Endodermal cell (in vitro differentiated cells): Measurements from ENCODE around the gene NDUFS6. TPM values are rescaled to one million over a fixed set of nuclear protein-coding genes. Genes with fewer than 3 reads are reported as not detected.

Experiments used
- DNase-seq: peaks from one replicate; pipeline ENCODE4 v3.0.0-alpha.2; 2017
- H3K27ac ChIP-seq: 2 replicates; pipeline ENCODE4 v1.5.1; 2013; ENCODE audit warnings: mild to moderate bottlenecking, low read depth, low read length, moderate library complexity
- H3K27me3 ChIP-seq: 2 replicates; pipeline ENCODE4 v1.6.1; 2013; ENCODE audit warnings: mild to moderate bottlenecking, low read length, moderate library complexity; ENCODE audit not compliant: insufficient read depth, control insufficient read depth, poor library complexity, severe bottlenecking
- H3K36me3 ChIP-seq: 2 replicates; pipeline ENCODE4 v1.7.0; 2013; ENCODE audit warnings: mild to moderate bottlenecking, low read length, moderate library complexity; ENCODE audit not compliant: control insufficient read depth, insufficient read depth
- H3K4me1 ChIP-seq: one replicate; pipeline ENCODE4 v1.7.0; 2013; ENCODE audit warnings: low read length; ENCODE audit not compliant: control insufficient read depth, insufficient read depth
- H3K4me3 ChIP-seq: 2 replicates; pipeline ENCODE4 v1.5.1; 2013; ENCODE audit warnings: mild to moderate bottlenecking, low read length, moderate library complexity
- H3K9ac ChIP-seq: 2 replicates; pipeline ENCODE4 v1.6.1; 2013; ENCODE audit warnings: mild to moderate bottlenecking, low read length, moderate library complexity; ENCODE audit not compliant: poor library complexity, severe bottlenecking; ENCODE audit errors: extremely low read depth
- H3K9me3 ChIP-seq: 2 replicates; pipeline ENCODE4 v1.6.1; 2013; ENCODE audit warnings: mild to moderate bottlenecking, low read length, moderate library complexity; ENCODE audit not compliant: control insufficient read depth
- H3K27ac Mint-ChIP-seq: 2 replicates; pipeline ENCODE4 v1.8.0; 2020; ENCODE audit warnings: mixed read lengths
- H3K27me3 Mint-ChIP-seq: 2 replicates; pipeline ENCODE4 v1.8.0; 2021; ENCODE audit warnings: mild to moderate bottlenecking, mixed read lengths; ENCODE audit not compliant: insufficient read depth
- H3K36me3 Mint-ChIP-seq: 2 replicates; pipeline ENCODE4 v1.8.0; 2020; ENCODE audit warnings: low read depth, mixed read lengths
- H3K4me1 Mint-ChIP-seq: 2 replicates; pipeline ENCODE4 v1.8.0; 2020; ENCODE audit warnings: mixed read lengths
- H3K4me3 Mint-ChIP-seq: 2 replicates; pipeline ENCODE4 v1.8.0; 2020; ENCODE audit warnings: mild to moderate bottlenecking, moderate library complexity, mixed read lengths
- H3K9me3 Mint-ChIP-seq: 2 replicates; pipeline ENCODE4 v1.8.0; 2020; ENCODE audit warnings: mild to moderate bottlenecking, mixed read lengths
- WGBS, 2 experiments: methylation state at CpG; one replicate each; pipeline versions ENCODE4 v1.1.5 to v1.1.7; 2013; ENCODE audit warnings: missing lambda C conversion rate in 2 of 2, mixed read lengths in 1 of 2; ENCODE audit not compliant: insufficient coverage in 1 of 2, insufficient read length in 1 of 2; 5-methylcytosine and 5-hydroxymethylcytosine counted together
- total RNA-seq, 2 donors: library from RNA; stranded (reverse); fragmentation: NEBNext Ultra II Directional in 1 of 2; extraction: Animal tissue kit (Norgen Biotek cat#: 25700) in 1 of 2; gene quantifications; 2 replicates in 1 of 2; 3 replicates in 1 of 2; pipeline ENCODE4 v1.2.1, GENCODE V29; 2021
- TF ChIP-seq, protein P1 (sequence below): fragments of 200-600 bp; sonication (generic); conservative IDR thresholded peaks from 2 replicates; pipeline ENCODE4 v1.5.0; 2021; ENCODE audit warnings: antibody characterized with exemption, mild to moderate bottlenecking

Gene NDUFS6
- total RNA-seq, 2 donors from 2014 or later: 47.9 to 65.2 TPM

DNA sequence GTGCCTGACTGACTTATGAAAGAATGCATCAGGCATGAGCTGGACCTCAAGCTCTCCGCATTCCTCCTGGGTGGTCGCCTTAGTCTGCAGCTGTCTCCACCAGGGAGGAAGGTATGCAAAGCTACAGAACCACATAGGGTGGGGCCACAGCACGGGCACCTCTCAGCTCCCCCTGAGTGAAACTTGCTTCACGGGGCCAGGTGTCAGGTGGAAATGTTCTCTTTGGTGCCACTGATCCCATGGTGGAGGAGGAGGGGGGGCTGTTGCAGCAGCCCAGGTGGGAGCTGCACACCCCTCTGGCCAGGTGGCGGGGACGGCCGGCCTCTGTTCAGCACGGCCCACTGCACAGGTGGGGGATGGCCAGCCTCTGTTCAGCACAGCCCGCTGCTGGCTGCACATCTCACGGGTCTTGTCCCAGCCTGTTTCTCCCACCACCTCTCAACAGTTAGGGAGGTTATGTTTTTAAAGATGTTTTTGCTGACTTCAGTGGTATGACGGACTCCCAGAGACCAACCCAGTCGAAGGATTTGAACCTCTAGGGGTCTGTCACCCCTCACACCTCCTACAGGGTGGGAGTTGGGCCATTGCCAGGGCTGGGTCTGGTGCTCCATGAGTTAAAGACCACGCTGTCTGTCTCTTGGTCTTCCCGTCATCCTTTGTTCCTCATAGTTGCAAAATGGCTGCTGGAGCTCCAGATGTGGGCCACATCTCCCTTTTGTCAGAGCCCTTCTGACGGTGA, 35.9 kb upstream of the NDUFS6 start:
- no peaks in the 10 kb centered on the region for H3K36me3 Mint-ChIP-seq
- TF ChIP-seq, protein P1, sequence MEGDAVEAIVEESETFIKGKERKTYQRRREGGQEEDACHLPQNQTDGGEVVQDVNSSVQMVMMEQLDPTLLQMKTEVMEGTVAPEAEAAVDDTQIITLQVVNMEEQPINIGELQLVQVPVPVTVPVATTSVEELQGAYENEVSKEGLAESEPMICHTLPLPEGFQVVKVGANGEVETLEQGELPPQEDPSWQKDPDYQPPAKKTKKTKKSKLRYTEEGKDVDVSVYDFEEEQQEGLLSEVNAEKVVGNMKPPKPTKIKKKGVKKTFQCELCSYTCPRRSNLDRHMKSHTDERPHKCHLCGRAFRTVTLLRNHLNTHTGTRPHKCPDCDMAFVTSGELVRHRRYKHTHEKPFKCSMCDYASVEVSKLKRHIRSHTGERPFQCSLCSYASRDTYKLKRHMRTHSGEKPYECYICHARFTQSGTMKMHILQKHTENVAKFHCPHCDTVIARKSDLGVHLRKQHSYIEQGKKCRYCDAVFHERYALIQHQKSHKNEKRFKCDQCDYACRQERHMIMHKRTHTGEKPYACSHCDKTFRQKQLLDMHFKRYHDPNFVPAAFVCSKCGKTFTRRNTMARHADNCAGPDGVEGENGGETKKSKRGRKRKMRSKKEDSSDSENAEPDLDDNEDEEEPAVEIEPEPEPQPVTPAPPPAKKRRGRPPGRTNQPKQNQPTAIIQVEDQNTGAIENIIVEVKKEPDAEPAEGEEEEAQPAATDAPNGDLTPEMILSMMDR: no peak
- H3K27ac Mint-ChIP-seq: no peak overlapping the region
- H3K9me3 Mint-ChIP-seq: no peaks in the 10 kb centered on the region
- Histone ChIP-seq H3K9ac (no peak overlapping the region), H3K27ac (no peak overlapping the region), H3K4me3 (no peak overlapping the region), H3K36me3 (no peaks in the 10 kb centered on the region), H3K27me3 (no peaks in the 10 kb centered on the region), H3K9me3 (no peaks in the 10 kb centered on the region), H3K4me1 (no peaks in the 10 kb centered on the region)
- H3K4me1 Mint-ChIP-seq: no peaks in the 10 kb centered on the region
- peaks cover 2% of the 10 kb centered on the region for H3K27me3 Mint-ChIP-seq
- no peak overlapping the region for H3K4me3 Mint-ChIP-seq
- 78 to 85% methylated on average over 6 to 15 of the region's 15 CpGs for WGBS, 2 experiments
- peak; percentile 15 for DNase-seq

DNA sequence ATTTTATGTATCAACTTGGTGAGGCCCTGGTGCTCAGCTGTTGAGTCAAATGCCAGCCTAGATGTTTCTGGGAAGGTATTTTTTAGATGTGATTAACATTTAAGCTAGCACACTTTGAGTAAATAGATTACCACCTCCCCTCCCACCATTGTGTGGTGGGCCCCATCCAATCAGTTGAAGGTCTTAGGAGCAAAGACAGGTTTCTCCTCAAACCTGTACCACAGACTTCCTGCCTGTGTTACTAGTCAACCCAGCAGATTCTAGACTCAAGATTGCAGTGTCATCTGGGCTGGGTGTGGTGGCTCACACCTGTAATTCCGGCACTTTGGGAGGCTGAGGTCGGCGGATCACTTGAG, 35.3 kb upstream of the NDUFS6 start:
- no peak for DNase-seq
- no peak overlapping the region for H3K27ac Mint-ChIP-seq

DNA sequence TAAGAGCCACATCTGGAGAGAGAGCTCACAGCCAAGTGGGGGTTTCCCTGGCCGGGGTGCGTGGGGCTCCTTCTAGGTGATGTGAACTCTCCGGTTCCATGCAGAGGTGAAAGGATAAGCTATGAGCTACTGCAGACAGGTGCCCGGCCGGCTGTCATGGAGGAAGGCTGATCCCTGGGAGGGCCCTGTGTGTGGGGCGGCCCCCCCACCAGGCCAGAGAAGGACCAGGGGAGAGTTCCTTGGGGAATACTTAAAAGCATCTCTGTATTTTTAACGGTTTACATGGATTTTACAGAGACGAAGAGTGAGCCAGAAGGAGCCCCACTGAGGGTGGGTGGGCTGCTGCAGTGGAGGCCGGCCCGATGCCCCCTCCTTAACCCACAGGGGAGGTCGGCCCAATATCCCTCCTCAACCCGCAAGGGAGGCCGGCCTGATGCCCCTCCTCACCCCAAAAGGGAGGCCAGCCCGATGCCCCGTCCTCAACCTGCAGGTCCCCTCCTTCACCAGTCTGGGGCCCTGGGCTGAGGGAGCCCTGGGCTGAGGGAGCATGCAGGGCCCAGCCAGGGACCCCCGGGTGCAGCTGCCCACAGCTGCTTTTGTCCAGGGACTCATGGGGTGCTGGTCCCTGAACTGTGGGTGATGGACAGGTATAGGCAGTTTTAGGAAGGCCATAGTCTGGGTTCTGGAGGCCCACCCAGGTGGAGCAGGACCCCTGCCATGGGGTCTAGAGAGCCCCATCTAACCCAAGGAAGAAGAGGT, 33.5 kb upstream of the NDUFS6 start:
- Histone ChIP-seq H3K4me3 (no peak overlapping the region), H3K27me3 (no peaks in the 10 kb centered on the region), H3K4me1 (no peaks in the 10 kb centered on the region), H3K9me3 (no peaks in the 10 kb centered on the region), H3K27ac (no peak overlapping the region), H3K9ac (no peak overlapping the region), H3K36me3 (no peaks in the 10 kb centered on the region)
- Mint-ChIP-seq H3K4me3 (no peak overlapping the region), H3K27me3 (peaks cover 2% of the 10 kb centered on the region), H3K36me3 (no peaks in the 10 kb centered on the region), H3K4me1 (no peaks in the 10 kb centered on the region), H3K27ac (no peak overlapping the region), H3K9me3 (no peaks in the 10 kb centered on the region)
- 71 to 94% methylated on average over 2 to 16 of the region's 16 CpGs for WGBS, 2 experiments
- DNase-seq: no peak
- TF ChIP-seq, protein P1: no peak

More for the DNA sequence above, 35.3 kb upstream of the NDUFS6 start:
- Mint-ChIP-seq H3K36me3 (no peaks in the 10 kb centered on the region), H3K27me3 (peaks cover 2% of the 10 kb centered on the region), H3K4me3 (no peak overlapping the region), H3K4me1 (no peaks in the 10 kb centered on the region), H3K9me3 (no peaks in the 10 kb centered on the region)
- Histone ChIP-seq H3K9me3 (no peaks in the 10 kb centered on the region), H3K9ac (no peak overlapping the region), H3K36me3 (no peaks in the 10 kb centered on the region), H3K4me1 (no peaks in the 10 kb centered on the region), H3K27ac (no peak overlapping the region), H3K27me3 (no peaks in the 10 kb centered on the region), H3K4me3 (no peak overlapping the region)
- TF ChIP-seq, protein P1: no peak
- WGBS, 2 experiments: 93 to 95% methylated on average over 3 of the region's 3 CpGs
